NCI-H748 (cell line): ENCODE results near the gene SLC35F3.
"Not testable (repeated sequence)": the region's sequence is repeated elsewhere in the genome, so short reads cannot be mapped to it uniquely, and the experiment has no call there.

ENCODE experiments used
- DNase-seq: peaks from one replicate; lab custom pipeline; 2025; ENCODE audit not compliant: unreplicated experiment; lab: John Stamatoyannopoulos, UW

The SLC35F3 gene

GRCh38 chr1:233904633-233905415, at the start of gene SLC35F3:
Gene SLC35F3, plus strand, starts transcription at chr1:233904676.
- DNase-seq, result peak; percentile 69

- no peak for DNase-seq
Measured at GRCh38 chr1:233859446-233859845, 45.0 kb upstream of the SLC35F3 start.

GRCh38 chr1:233863901-233864545, 40.5 kb upstream of the SLC35F3 start:
- no peak for DNase-seq

- DNase-seq, result no peak
Measured at GRCh38 chr1:233864578-233864977, 39.9 kb upstream of the SLC35F3 start.

GRCh38 chr1:233865216-233865615, 39.3 kb upstream of the SLC35F3 start:
- DNase-seq, result no peak

GRCh38 chr1:233865902-233866301, 38.6 kb upstream of the SLC35F3 start:
- DNase-seq, result no peak

- DNase-seq, result no peak
Measured at GRCh38 chr1:233867028-233867427, 37.4 kb upstream of the SLC35F3 start.

GRCh38 chr1:233868461-233868860, 36.0 kb upstream of the SLC35F3 start:
- DNase-seq, result no peak

- DNase-seq, result no peak
Measured at GRCh38 chr1:233869680-233870079, 34.8 kb upstream of the SLC35F3 start.

GRCh38 chr1:233873666-233874065, 30.8 kb upstream of the SLC35F3 start:
- DNase-seq, result no peak

- no peak for DNase-seq
Measured at GRCh38 chr1:233879841-233880240, 24.6 kb upstream of the SLC35F3 start.

GRCh38 chr1:233883671-233884070, 20.8 kb upstream of the SLC35F3 start:
- no peak for DNase-seq

- DNase-seq, result no peak
Measured at GRCh38 chr1:233884461-233885151, 19.9 kb upstream of the SLC35F3 start.

- no peak for DNase-seq
Measured at GRCh38 chr1:233885196-233885920, 19.1 kb upstream of the SLC35F3 start.

- DNase-seq, result not testable (repeated sequence)
Measured at GRCh38 chr1:233891151-233891550, 13.3 kb upstream of the SLC35F3 start.

- no peak for DNase-seq
Measured at GRCh38 chr1:233897325-233898162, 6.9 kb upstream of the SLC35F3 start.

GRCh38 chr1:233901495-233901894, 3.0 kb upstream of the SLC35F3 start:
- no peak for DNase-seq

- no peak for DNase-seq
Measured at GRCh38 chr1:233905416-233906051, 1.1 kb downstream of the SLC35F3 start.

GRCh38 chr1:233907151-233907550, 2.7 kb downstream of the SLC35F3 start:
- DNase-seq, result no peak

- DNase-seq, result no peak
Measured at GRCh38 chr1:233908092-233908491, 3.6 kb downstream of the SLC35F3 start.
